ENCODE data around the gene THPO. TPM values are rescaled to one million over a fixed set of nuclear protein-coding genes. Genes with fewer than 3 reads are reported as not detected.

The THPO gene
- total and polyA plus RNA-seq, 2 donors (not counting 3 experiments of a cell fraction or from before 2014, with no cell fraction given): 0.08 TPM; not detected in 1

GRCh38 chr3:184336547-184337398 is 41.2 kb downstream of the THPO start:
- BruUV-seq (replicated peaks): TSS peak; percentile 6
- H3K27me3 ChIP-seq (ENCODE audit: control insufficient read depth in 2 of 2, insufficient read depth in 2 of 2, low read length in 2 of 2): no peaks in the 10 kb centered on the region
- no peak overlapping the region for H2AFZ ChIP-seq (ENCODE audit: low read depth, low read length)
- intact Hi-C loops (cut with micrococcal nuclease) (loop anchor here (10.0 kb wide), 1 partner anchor 1598 kb away; the partner anchor contains the start of gene TRA2B), dilution Hi-C loops (cut with MboI; ENCODE audit: extremely low pct_ligation_motif_present, low sequenced_read_pairs) (no loop called here)
- no peaks in the 10 kb centered on the region for H3K9me1 ChIP-seq (replicated peaks; ENCODE audit: control insufficient read depth, extremely low read depth, insufficient read depth, low read length)
- H3K4me3 ChIP-seq (replicated peaks in 1 of 3; ENCODE audit: insufficient read depth in 1 of 3, low read depth in 1 of 3, low read length in 3 of 3): peak overlapping the region; percentile 31 to 62 (median 54)
- H3K27ac ChIP-seq (ENCODE audit: insufficient read depth, low read depth, low read length): peak overlapping the region; percentile 99
- peaks cover 74% of the 10 kb centered on the region for H3K4me1 ChIP-seq (ENCODE audit: control insufficient read depth, extremely low read depth, insufficient read depth, low read length)
- no peak for TF ChIP-seq MYC (IDR thresholded peaks at IDR 0.05; ENCODE audit: low read depth, low read length)
- peak; percentile 46 for TF ChIP-seq POLR2A (IDR thresholded peaks at IDR 0.05; ENCODE audit: low read depth, low read length)
- no peaks in the 10 kb centered on the region for H4K20me1 ChIP-seq (replicated peaks; ENCODE audit: control insufficient read depth, extremely low read depth, insufficient read depth, low read length)
- no peaks in the 10 kb centered on the region for H3K9me3 ChIP-seq (replicated peaks; ENCODE audit: control insufficient read depth, insufficient read depth, low read length)
- POLR2A ChIA-PET: interaction anchor here (0.6 to 1.0 kb wide), 3 partner anchors 21 to 185 kb away, joined by 3 to 5 read pairs (median 4); no protein-coding TSS in a partner anchor
- peaks cover 16 to 18% of the 10 kb centered on the region in 2 experiments for H3K36me3 ChIP-seq (ENCODE audit: control insufficient read depth in 2 of 2, extremely low read depth in 1 of 2, insufficient read depth in 2 of 2, low read length in 2 of 2)
- peak overlapping the region; percentile 73 for H3K4me2 ChIP-seq (ENCODE audit: insufficient read depth, low read length)
- CTCF ChIA-PET: interaction anchor here (0.7 to 2.2 kb wide), 10 partner anchors 9 to 442 kb away, joined by 3 to 7 read pairs (median 4); partner anchors contain the start of gene EIF2B5
- H3K79me2 ChIP-seq (ENCODE audit: control insufficient read depth, insufficient read depth, low read length): peaks cover 48% of the 10 kb centered on the region
- H3K9ac ChIP-seq (replicated peaks; ENCODE audit: extremely low read depth, insufficient read depth, low read length): peak overlapping the region; percentile 76
- DNase-seq (ENCODE audit: low read depth, low spot score) (peak; percentile 66), FAIRE-seq (peak; percentile 96)

- intact Hi-C loops (cut with micrococcal nuclease): loop anchor here (10.0 kb wide), 1 partner anchor 1599 kb away; the partner anchor contains the start of gene TRA2B
- Histone ChIP-seq H3K9me3 (replicated peaks; ENCODE audit: control insufficient read depth, insufficient read depth, low read length) (no peaks in the 10 kb centered on the region), H3K36me3 (ENCODE audit: control insufficient read depth in 2 of 2, extremely low read depth in 1 of 2, insufficient read depth in 2 of 2, low read length in 2 of 2) (peaks cover 18 to 24% of the 10 kb centered on the region in 2 experiments), H3K4me1 (ENCODE audit: control insufficient read depth, extremely low read depth, insufficient read depth, low read length) (peaks cover 80% of the 10 kb centered on the region), H3K9me1 (replicated peaks; ENCODE audit: control insufficient read depth, extremely low read depth, insufficient read depth, low read length) (no peaks in the 10 kb centered on the region), H3K4me3 (replicated peaks in 1 of 3; ENCODE audit: insufficient read depth in 1 of 3, low read depth in 1 of 3, low read length in 3 of 3) (peak overlapping the region; percentile 31 to 62 (median 54)), H4K20me1 (replicated peaks; ENCODE audit: control insufficient read depth, extremely low read depth, insufficient read depth, low read length) (no peaks in the 10 kb centered on the region), H3K4me2 (ENCODE audit: insufficient read depth, low read length) (peak overlapping the region; percentile 73), H3K27me3 (ENCODE audit: control insufficient read depth in 2 of 2, insufficient read depth in 2 of 2, low read length in 2 of 2) (no peaks in the 10 kb centered on the region), H2AFZ (ENCODE audit: low read depth, low read length) (no peak overlapping the region), H3K9ac (replicated peaks; ENCODE audit: extremely low read depth, insufficient read depth, low read length) (peak overlapping the region; percentile 76), H3K79me2 (ENCODE audit: control insufficient read depth, insufficient read depth, low read length) (peaks cover 41% of the 10 kb centered on the region), H3K27ac (ENCODE audit: insufficient read depth, low read depth, low read length) (peak overlapping the region; percentile 99)
- CTCF ChIA-PET: interaction anchor here (1.1 to 1.6 kb wide), 3 partner anchors 10 to 30 kb away, joined by 4 to 7 read pairs (median 4); no protein-coding TSS in a partner anchor
- TF ChIP-seq JUN (IDR thresholded peaks at IDR 0.05; ENCODE audit: borderline replicate concordance, insufficient read depth, insufficient read length, low read depth) (peak; percentile 5), FOS (IDR thresholded peaks at IDR 0.05; ENCODE audit: borderline replicate concordance, insufficient read depth, low read length) (peak; percentile 14), GATA2 (IDR thresholded peaks at IDR 0.05; ENCODE audit: insufficient read depth, insufficient read length, low read depth, low read length) (no peak), CTCF (IDR thresholded peaks at IDR 0.05; ENCODE audit: extremely low read depth in 1 of 2, insufficient read depth in 1 of 2, low read depth in 1 of 2, low read length in 2 of 2) (no peak), POLR2AphosphoS5 (IDR thresholded peaks at IDR 0.05; ENCODE audit: insufficient read depth, low read depth, low read length) (peak; percentile 84)
- peak; percentile 79 for FAIRE-seq
- POLR2A ChIA-PET: interaction anchor here (1.0 kb wide), 1 partner anchor 16 kb away, joined by 3 read pairs; no protein-coding TSS in a partner anchor
- dilution Hi-C loops (cut with MboI; ENCODE audit: extremely low pct_ligation_motif_present, low sequenced_read_pairs): no loop called here
- no TSS peak for BruUV-seq (replicated peaks)
- DNase-seq (ENCODE audit: low read depth, low spot score): peak; percentile 81
Observed at GRCh38 chr3:184335661-184336546, 42.1 kb downstream of the THPO start.

Measured in endothelial cell of umbilical vein (primary cell).